ENCODE data around the gene C3orf70.

C3orf70 gene

GRCh38 chr3:185071287-185071800, 81.5 kb downstream of the C3orf70 start:
- TF ChIP-seq ZNF513 (tag by site-specific recombination; IDR thresholded peaks at IDR 0.05) (no peak), ZNF654 (tag by site-specific recombination; IDR thresholded peaks at IDR 0.05; ENCODE audit: low read depth) (peak; percentile 19; the same call in 1 of the 2 replicates)
- Histone ChIP-seq H3K27ac (ENCODE audit: extremely low read depth, low read depth, low read length) (no peak overlapping the region), H3K4me3 (ENCODE audit: low read depth, low read length) (no peak overlapping the region), H3K4me1 (ENCODE audit: control insufficient read depth, insufficient read depth, low read length) (no peaks in the 10 kb centered on the region), H3K36me3 (ENCODE audit: control insufficient read depth in 2 of 2, insufficient read depth in 1 of 2, low read length in 2 of 2) (no peaks in the 10 kb centered on the region), H3K9me3 (ENCODE audit: control insufficient read depth, insufficient read depth, low read depth, low read length) (no peaks in the 10 kb centered on the region)
- ChIA-PET CTCF (interaction anchor here (0.8 to 1.8 kb wide), 4 partner anchors 14 to 106 kb away, joined by 3 to 9 read pairs (median 6); no protein-coding TSS in a partner anchor), POLR2A (interaction anchor here (0.6 kb wide), 1 partner anchor 383 kb away, joined by 3 read pairs; no protein-coding TSS in a partner anchor)

GRCh38 chr3:185070491-185071286, 82.2 kb downstream of the C3orf70 start:
- Histone ChIP-seq H3K9me3 (ENCODE audit: control insufficient read depth, insufficient read depth, low read depth, low read length) (no peaks in the 10 kb centered on the region), H3K27ac (ENCODE audit: extremely low read depth, low read depth, low read length) (no peak overlapping the region), H3K36me3 (ENCODE audit: control insufficient read depth in 2 of 2, insufficient read depth in 1 of 2, low read length in 2 of 2) (no peaks in the 10 kb centered on the region), H3K4me3 (ENCODE audit: low read depth, low read length) (no peak overlapping the region), H3K4me1 (ENCODE audit: control insufficient read depth, insufficient read depth, low read length) (no peaks in the 10 kb centered on the region)
- TF ChIP-seq ZNF677 (tag by site-specific recombination; IDR thresholded peaks at IDR 0.05) (no peak), OSR2 (tag by site-specific recombination; IDR thresholded peaks at IDR 0.05) (no peak), SETDB1 (IDR thresholded peaks at IDR 0.05; ENCODE audit: insufficient read length, low read length) (no peak), ZNF548 (tag by site-specific recombination; IDR thresholded peaks at IDR 0.05) (no peak), ZBTB7A (tag by site-specific recombination; IDR thresholded peaks at IDR 0.05; ENCODE audit: low read depth) (no peak), EGR2 (tag by site-specific recombination; IDR thresholded peaks at IDR 0.05; ENCODE audit: low read depth) (no peak), ZNF76 (tag by site-specific recombination; IDR thresholded peaks at IDR 0.05; ENCODE audit: borderline replicate concordance, low read depth) (no peak)
- ChIA-PET CTCF (interaction anchor here (0.6 to 1.8 kb wide), 7 partner anchors 9 to 141 kb away, joined by 3 to 9 read pairs (median 5); no protein-coding TSS in a partner anchor), POLR2A (no interaction called here)

GRCh38 chr3:185069037-185070030, 83.5 kb downstream of the C3orf70 start:
- H3K4me3 ChIP-seq (ENCODE audit: low read depth, low read length), result no peak overlapping the region
- no peaks in the 10 kb centered on the region for H3K9me3 ChIP-seq (ENCODE audit: control insufficient read depth, insufficient read depth, low read depth, low read length)
- ChIA-PET CTCF (interaction anchor here (0.8 to 1.7 kb wide), 5 partner anchors 13 to 146 kb away, joined by 3 to 5 read pairs (median 3); no protein-coding TSS in a partner anchor), POLR2A (no interaction called here)
- no peak for TF ChIP-seq PRDM10 (tag by site-specific recombination; IDR thresholded peaks at IDR 0.05)
- no peak for TF ChIP-seq ZNF416 (tag by site-specific recombination; IDR thresholded peaks at IDR 0.05)
- TF ChIP-seq ZNF112 (tag by site-specific recombination; IDR thresholded peaks at IDR 0.05), result no peak
- TF ChIP-seq ZNF37A (tag by site-specific recombination; IDR thresholded peaks at IDR 0.05), result no peak
- no peak for TF ChIP-seq KLF10 (tag by site-specific recombination; IDR thresholded peaks at IDR 0.05)
- TF ChIP-seq BCL11A (tag by site-specific recombination; IDR thresholded peaks at IDR 0.05; ENCODE audit: low read depth), result no peak
- no peak for TF ChIP-seq ZBTB1 (tag by site-specific recombination; IDR thresholded peaks at IDR 0.05)
- no peak for TF ChIP-seq ZBTB17 (tag by site-specific recombination; IDR thresholded peaks at IDR 0.05)
- TF ChIP-seq ZNF114 (tag by site-specific recombination; IDR thresholded peaks at IDR 0.05), result no peak
- no peak overlapping the region for H3K27ac ChIP-seq (ENCODE audit: extremely low read depth, low read depth, low read length)
- no peaks in the 10 kb centered on the region for H3K36me3 ChIP-seq (ENCODE audit: control insufficient read depth in 2 of 2, insufficient read depth in 1 of 2, low read length in 2 of 2)
- no peaks in the 10 kb centered on the region for H3K4me1 ChIP-seq (ENCODE audit: control insufficient read depth, insufficient read depth, low read length)

All from HEK293 (cell line).